ENCODE results near the gene PPFIA2.

Gene PPFIA2

GRCh38 chr12:81572411-81572810, 186.7 kb downstream of the PPFIA2 start:
- no peak overlapping the region for H3K4me3 ChIP-seq (ENCODE audit: control insufficient read depth, low read depth, low read length)
- no peak for TF ChIP-seq CTCF (IDR thresholded peaks at IDR 0.05; ENCODE audit: control insufficient read depth, insufficient read depth, low read depth, low read length, missing control alignments)
- DNase-seq (ENCODE audit: low read depth): no peak

- no peak for DNase-seq (ENCODE audit: low read depth)
- H3K4me3 ChIP-seq (ENCODE audit: control insufficient read depth, low read depth, low read length): no peak overlapping the region
- no peak for TF ChIP-seq CTCF (IDR thresholded peaks at IDR 0.05; ENCODE audit: control insufficient read depth, insufficient read depth, low read depth, low read length, missing control alignments)
These were observed 188.9 kb downstream of the PPFIA2 start for GRCh38 chr12:81570234-81570633.

- no peak for DNase-seq (ENCODE audit: low read depth)
- H3K4me3 ChIP-seq (ENCODE audit: control insufficient read depth, low read depth, low read length): no peak overlapping the region
- TF ChIP-seq CTCF (IDR thresholded peaks at IDR 0.05; ENCODE audit: control insufficient read depth, insufficient read depth, low read depth, low read length, missing control alignments): no peak
These were observed 194.9 kb downstream of the PPFIA2 start for GRCh38 chr12:81564237-81564636.

GRCh38 chr12:81558031-81558430, 201.1 kb downstream of the PPFIA2 start:
- no peak overlapping the region for H3K4me3 ChIP-seq (ENCODE audit: control insufficient read depth, low read depth, low read length)
- no peak for DNase-seq (ENCODE audit: low read depth)
- no peak for TF ChIP-seq CTCF (IDR thresholded peaks at IDR 0.05; ENCODE audit: control insufficient read depth, insufficient read depth, low read depth, low read length, missing control alignments)

- no peak overlapping the region for H3K4me3 ChIP-seq (ENCODE audit: control insufficient read depth, low read depth, low read length)
- TF ChIP-seq CTCF (IDR thresholded peaks at IDR 0.05; ENCODE audit: control insufficient read depth, insufficient read depth, low read depth, low read length, missing control alignments): no peak
- DNase-seq (ENCODE audit: low read depth): no peak
These were observed 212.3 kb downstream of the PPFIA2 start for GRCh38 chr12:81546811-81547210.

GRCh38 chr12:81543621-81544139, 215.5 kb downstream of the PPFIA2 start:
- no peak for TF ChIP-seq CTCF (IDR thresholded peaks at IDR 0.05; ENCODE audit: control insufficient read depth, insufficient read depth, low read depth, low read length, missing control alignments)
- no peak for DNase-seq (ENCODE audit: low read depth)
- no peak overlapping the region for H3K4me3 ChIP-seq (ENCODE audit: control insufficient read depth, low read depth, low read length)

Data from AG09309 (cell line).